Stomach (tissue), 4 donors: Measurements from ENCODE around the gene ANTXR1.

Source experiments
- CTCF ChIP-seq, 7 experiments: fragments of 450-650 bp in 4 of 7; fragments of 200-600 bp in 3 of 7; sonication (generic) in 3 of 7; IDR thresholded peaks; one replicate each; pipeline ENCODE4 v1.5.1; 2016 to 2019; ENCODE audit warnings: antibody characterized with exemption in 7 of 7, control low read depth in 2 of 7, mild to moderate bottlenecking in 1 of 7
- EP300 ChIP-seq: sonication (generic); formaldehyde crosslinking; IDR thresholded peaks from one replicate; pipeline ENCODE4 v1.6.1; 2017; ENCODE audit warnings: antibody characterized with exemption
- POLR2A ChIP-seq, 4 donors: fragments of 450-650 bp; IDR thresholded peaks; one replicate each; pipeline ENCODE4 v1.6.1; 2016; ENCODE audit warnings: antibody characterized with exemption in 4 of 4, control low read depth in 2 of 4, mild to moderate bottlenecking in 1 of 4, moderate library complexity in 1 of 4
- POLR2AphosphoS5 ChIP-seq, 3 donors: sonication (generic); formaldehyde crosslinking; IDR thresholded peaks; one replicate each; pipeline ENCODE4 v1.6.1; 2016; ENCODE audit warnings: antibody characterized with exemption in 3 of 3

DNA sequence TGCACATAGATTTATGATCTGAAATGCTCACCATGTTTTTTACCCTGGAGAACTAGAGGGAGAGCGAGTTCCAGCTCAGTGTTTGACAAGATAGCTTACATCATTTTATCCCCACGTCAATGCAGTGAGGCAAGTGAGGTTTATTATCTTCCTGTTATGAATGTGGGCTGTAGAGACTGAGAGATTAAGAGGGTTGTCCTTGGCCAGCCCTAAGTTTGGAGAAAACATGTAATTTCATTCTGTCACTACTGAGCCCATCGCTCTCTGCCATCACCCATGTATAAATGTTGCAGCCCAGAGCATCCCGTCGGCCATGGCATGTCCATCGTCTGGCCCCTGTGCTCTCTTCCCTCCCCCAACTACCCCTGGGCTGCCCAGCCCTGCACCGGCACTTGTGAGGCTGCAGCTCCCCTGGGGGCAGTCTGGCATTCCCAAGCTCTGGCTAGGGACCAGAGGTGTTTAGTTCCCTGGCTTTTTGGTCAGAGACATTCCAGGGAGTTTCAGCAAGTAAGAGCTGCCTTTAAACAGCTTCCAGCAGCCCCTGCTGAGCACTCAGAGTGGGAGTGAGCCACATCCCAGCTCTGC lies 136.7 kb downstream of the ANTXR1 start:
- TF ChIP-seq EP300 (no peak), CTCF (IDR thresholded peaks at IDR 0.05) (no peak), POLR2A (IDR thresholded peaks at IDR 0.05) (no peak), POLR2AphosphoS5 (IDR thresholded peaks at IDR 0.05) (no peak)
